MM.1S (cell line): ENCODE results near the gene CEL.

Experiments used
- CTCF ChIP-seq: fragments of 300-600 bp; sonication (generic); IDR thresholded peaks from 2 replicates; pipeline ENCODE4 v1.5.1; 2016; ENCODE audit warnings: antibody characterized with exemption, low read length, mixed read lengths
- EZH2phosphoT487 ChIP-seq: fragments of 300-600 bp; sonication (generic); IDR thresholded peaks from 2 replicates; pipeline ENCODE4 v1.6.1; 2018; ENCODE audit warnings: antibody characterized with exemption, low read length

DNA sequence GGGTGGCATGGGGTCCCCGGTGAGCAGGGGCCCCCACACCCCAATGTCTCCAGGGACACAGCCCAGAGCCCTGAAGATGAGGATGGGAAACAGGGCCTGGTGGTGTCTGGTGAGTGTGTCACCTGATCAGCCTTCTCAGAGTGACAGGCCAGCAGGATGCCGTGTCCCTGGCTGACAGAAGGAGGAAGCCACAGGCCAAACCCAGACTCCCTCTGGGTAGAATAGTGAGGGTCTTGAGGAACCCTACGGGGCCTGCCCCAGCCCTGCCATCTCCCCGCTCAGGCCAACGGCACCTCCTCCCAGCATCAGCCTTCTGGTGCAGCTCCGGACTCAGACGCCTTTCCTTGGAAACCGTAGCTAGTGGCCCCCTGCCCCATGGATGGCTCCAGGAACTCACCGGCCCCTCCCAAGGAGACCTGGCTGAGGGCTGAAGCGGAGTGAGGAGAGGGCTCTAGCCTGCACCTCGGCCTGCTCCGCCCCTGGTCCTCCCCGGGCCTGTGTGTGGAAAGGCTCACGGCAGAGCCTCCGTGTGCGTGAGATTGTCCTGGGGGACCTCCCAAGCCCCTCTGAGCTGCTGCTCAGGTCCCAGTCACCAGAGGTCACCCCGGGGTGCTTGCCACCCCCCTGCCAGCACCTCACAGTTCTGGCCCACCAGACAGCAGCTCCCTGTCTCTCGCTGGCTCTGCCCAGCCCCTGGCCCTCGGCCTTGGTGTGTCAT is 53.3 kb downstream of the CEL start:
- TF ChIP-seq CTCF (no peak), EZH2phosphoT487 (no peak)
